ENCODE results near the gene IER3.

IER3 gene

DNA sequence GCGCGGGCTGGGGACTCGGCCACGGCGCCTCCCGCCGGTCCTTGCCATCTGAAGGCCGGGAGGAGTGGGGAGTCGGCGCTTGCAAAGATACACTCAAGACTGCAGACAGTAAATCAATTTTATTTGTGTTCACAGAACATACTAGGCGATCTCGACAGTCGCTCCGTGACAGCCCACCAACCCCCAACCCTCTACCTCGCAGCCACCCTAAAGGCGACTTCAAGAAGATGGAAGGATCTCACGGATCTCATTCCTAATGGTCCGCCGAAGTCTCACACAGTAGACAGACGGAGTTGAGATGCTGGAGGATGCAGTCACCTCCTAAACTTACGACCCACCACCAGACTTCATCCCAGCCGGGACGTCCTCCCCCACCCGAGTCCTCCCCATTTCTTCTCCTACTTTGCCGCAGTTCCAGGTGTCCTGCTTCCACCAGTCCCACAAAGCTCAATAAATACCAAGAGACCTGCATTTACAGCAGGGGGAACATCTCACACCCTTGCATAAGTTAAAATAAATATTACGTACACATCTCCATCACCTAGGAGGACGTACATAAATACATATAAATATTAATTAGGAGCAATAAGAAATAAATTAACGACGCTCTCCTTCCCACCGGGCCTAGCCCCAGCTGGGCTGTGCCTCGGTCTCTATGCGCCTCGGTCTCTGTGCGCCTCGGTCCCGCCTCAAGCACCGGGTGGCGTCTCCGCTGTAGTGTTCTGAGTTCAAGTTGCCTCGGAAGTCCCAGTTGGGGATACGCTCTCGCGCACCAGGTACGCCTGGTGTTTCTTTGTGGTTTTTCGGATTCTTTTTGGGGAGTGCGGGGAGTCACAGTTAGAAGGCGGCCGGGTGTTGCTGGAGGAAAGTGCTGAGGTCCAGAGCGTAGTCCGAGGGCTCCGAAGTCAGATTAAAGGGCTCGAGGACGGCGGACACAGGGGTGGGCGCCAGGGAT lies 971 bp downstream of the IER3 start (continued):
- TF ChIP-seq, protein P1, sequence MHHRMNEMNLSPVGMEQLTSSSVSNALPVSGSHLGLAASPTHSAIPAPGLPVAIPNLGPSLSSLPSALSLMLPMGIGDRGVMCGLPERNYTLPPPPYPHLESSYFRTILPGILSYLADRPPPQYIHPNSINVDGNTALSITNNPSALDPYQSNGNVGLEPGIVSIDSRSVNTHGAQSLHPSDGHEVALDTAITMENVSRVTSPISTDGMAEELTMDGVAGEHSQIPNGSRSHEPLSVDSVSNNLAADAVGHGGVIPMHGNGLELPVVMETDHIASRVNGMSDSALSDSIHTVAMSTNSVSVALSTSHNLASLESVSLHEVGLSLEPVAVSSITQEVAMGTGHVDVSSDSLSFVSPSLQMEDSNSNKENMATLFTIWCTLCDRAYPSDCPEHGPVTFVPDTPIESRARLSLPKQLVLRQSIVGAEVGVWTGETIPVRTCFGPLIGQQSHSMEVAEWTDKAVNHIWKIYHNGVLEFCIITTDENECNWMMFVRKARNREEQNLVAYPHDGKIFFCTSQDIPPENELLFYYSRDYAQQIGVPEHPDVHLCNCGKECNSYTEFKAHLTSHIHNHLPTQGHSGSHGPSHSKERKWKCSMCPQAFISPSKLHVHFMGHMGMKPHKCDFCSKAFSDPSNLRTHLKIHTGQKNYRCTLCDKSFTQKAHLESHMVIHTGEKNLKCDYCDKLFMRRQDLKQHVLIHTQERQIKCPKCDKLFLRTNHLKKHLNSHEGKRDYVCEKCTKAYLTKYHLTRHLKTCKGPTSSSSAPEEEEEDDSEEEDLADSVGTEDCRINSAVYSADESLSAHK (tag by site-specific recombination; IDR thresholded peaks at IDR 0.05), result no peak
- TF ChIP-seq ZNF629 (tag by site-specific recombination; IDR thresholded peaks at IDR 0.05) (no peak), KLF7 (tag by site-specific recombination; IDR thresholded peaks at IDR 0.05; ENCODE audit: borderline replicate concordance) (no peak), ZNF510 (tag by site-specific recombination; IDR thresholded peaks at IDR 0.05; ENCODE audit: insufficient replicate concordance) (no peak), ZBTB17 (tag by site-specific recombination; IDR thresholded peaks at IDR 0.05) (peak; percentile 82; the same call in 1 of the 2 replicates), PRDM1 (tag by site-specific recombination; IDR thresholded peaks at IDR 0.05) (no peak), ZSCAN16 (tag by site-specific recombination; IDR thresholded peaks at IDR 0.05) (no peak), ZNF19 (tag by site-specific recombination; IDR thresholded peaks at IDR 0.05; ENCODE audit: low read depth) (no peak; the same call in 1 of the 2 replicates), ZNF624 (tag by site-specific recombination; IDR thresholded peaks at IDR 0.05) (peak; percentile 12; the same call in 1 of the 2 replicates), ZNF76 (tag by site-specific recombination; IDR thresholded peaks at IDR 0.05; ENCODE audit: borderline replicate concordance, low read depth) (no peak), ZNF830 (tag by site-specific recombination; IDR thresholded peaks at IDR 0.05; ENCODE audit: low read depth) (no peak), ZNF48 (tag by site-specific recombination; IDR thresholded peaks at IDR 0.05) (no peak), ZNF16 (tag by site-specific recombination; IDR thresholded peaks at IDR 0.05; ENCODE audit: low read depth) (no peak)
- TF ChIP-seq, protein P2, sequence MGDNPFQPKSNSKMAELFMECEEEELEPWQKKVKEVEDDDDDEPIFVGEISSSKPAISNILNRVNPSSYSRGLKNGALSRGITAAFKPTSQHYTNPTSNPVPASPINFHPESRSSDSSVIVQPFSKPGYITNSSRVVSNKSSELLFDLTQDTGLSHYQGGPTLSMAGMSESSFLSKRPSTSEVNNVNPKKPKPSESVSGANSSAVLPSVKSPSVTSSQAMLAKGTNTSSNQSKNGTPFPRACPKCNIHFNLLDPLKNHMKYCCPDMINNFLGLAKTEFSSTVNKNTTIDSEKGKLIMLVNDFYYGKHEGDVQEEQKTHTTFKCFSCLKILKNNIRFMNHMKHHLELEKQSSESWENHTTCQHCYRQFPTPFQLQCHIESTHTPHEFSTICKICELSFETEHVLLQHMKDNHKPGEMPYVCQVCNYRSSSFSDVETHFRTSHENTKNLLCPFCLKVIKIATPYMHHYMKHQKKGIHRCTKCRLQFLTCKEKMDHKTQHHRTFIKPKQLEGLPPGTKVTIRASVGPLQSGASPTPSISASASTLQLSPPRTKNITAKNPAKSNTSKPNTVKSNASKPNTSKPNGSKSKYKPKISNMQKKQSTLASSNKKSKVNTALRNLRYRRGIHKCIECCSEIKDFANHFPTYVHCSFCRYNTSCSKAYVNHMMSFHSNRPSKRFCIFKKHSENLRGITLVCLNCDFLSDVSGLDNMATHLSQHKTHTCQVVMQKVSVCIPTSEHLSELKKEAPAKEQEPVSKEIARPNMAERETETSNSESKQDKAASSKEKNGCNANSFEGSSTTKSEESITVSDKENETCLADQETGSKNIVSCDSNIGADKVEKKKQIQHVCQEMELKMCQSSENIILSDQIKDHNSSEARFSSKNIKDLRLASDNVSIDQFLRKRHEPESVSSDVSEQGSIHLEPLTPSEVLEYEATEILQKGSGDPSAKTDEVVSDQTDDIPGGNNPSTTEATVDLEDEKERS (tag by site-specific recombination; IDR thresholded peaks at IDR 0.05), result no peak
- TF ChIP-seq, protein P3, sequence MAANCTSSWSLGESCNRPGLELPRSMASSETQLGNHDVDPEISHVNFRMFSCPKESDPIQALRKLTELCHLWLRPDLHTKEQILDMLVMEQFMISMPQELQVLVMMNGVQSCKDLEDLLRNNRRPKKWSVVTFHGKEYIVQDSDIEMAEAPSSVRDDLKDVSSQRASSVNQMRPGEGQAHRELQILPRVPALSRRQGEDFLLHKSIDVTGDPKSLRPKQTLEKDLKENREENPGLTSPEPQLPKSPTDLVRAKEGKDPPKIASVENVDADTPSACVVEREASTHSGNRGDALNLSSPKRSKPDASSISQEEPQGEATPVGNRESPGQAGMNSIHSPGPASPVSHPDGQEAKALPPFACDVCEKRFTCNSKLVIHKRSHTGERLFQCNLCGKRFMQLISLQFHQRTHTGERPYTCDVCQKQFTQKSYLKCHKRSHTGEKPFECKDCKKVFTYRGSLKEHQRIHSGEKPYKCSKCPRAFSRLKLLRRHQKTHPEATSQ (tag by site-specific recombination; IDR thresholded peaks at IDR 0.05), result 0 out of 2 replicates have a peak, but pooled peaks have one; percentile 3
- TF ChIP-seq, protein P4, sequence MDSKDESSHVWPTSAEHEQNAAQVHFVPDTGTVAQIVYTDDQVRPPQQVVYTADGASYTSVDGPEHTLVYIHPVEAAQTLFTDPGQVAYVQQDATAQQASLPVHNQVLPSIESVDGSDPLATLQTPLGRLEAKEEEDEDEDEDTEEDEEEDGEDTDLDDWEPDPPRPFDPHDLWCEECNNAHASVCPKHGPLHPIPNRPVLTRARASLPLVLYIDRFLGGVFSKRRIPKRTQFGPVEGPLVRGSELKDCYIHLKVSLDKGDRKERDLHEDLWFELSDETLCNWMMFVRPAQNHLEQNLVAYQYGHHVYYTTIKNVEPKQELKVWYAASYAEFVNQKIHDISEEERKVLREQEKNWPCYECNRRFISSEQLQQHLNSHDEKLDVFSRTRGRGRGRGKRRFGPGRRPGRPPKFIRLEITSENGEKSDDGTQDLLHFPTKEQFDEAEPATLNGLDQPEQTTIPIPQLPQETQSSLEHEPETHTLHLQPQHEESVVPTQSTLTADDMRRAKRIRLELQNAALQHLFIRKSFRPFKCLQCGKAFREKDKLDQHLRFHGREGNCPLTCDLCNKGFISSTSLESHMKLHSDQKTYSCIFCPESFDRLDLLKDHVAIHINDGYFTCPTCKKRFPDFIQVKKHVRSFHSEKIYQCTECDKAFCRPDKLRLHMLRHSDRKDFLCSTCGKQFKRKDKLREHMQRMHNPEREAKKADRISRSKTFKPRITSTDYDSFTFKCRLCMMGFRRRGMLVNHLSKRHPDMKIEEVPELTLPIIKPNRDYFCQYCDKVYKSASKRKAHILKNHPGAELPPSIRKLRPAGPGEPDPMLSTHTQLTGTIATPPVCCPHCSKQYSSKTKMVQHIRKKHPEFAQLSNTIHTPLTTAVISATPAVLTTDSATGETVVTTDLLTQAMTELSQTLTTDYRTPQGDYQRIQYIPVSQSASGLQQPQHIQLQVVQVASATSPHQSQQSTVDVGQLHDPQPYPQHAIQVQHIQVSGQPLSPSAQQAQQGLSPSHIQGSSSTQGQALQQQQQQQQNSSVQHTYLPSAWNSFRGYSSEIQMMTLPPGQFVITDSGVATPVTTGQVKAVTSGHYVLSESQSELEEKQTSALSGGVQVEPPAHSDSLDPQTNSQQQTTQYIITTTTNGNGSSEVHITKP (tag by site-specific recombination; IDR thresholded peaks at IDR 0.05), result peak; percentile 71; the same call in 1 of the 2 replicates
